Eye (tissue), 1 donor: ENCODE measurements around the gene SEC14L2.
"Not testable (repeated sequence)": the region's sequence is repeated elsewhere in the genome, so short reads cannot be mapped to it uniquely, and the experiment has no call there.

Experiments
- DNase-seq: peaks from one replicate; pipeline ENCODE4 v3.0.0-alpha.2; 2015

Gene SEC14L2

GRCh38 chr22:30380011-30380410 is 16.8 kb upstream of the SEC14L2 start:
- no peak for DNase-seq

GRCh38 chr22:30381264-30381663 is 15.6 kb upstream of the SEC14L2 start:
- DNase-seq, result no peak

GRCh38 chr22:30382340-30382739 is 14.5 kb upstream of the SEC14L2 start:
- no peak for DNase-seq

- DNase-seq, result no peak
Measured at GRCh38 chr22:30383061-30383460, 13.8 kb upstream of the SEC14L2 start.

- no peak for DNase-seq
Measured at GRCh38 chr22:30385942-30386341, 10.9 kb upstream of the SEC14L2 start.

GRCh38 chr22:30386608-30386959 is 10.2 kb upstream of the SEC14L2 start:
- DNase-seq, result no peak

- DNase-seq, result peak; percentile 95
Measured at GRCh38 chr22:30386960-30387827, 9.6 kb upstream of the SEC14L2 start, which contains the start of gene RNF215. TSS of gene RNF215 (minus strand) at chr22:30387411. CDS start at chr22:30387313, 98 bp downstream.

- DNase-seq, result peak; percentile 74
Measured at GRCh38 chr22:30390974-30391691, 5.7 kb upstream of the SEC14L2 start.

GRCh38 chr22:30392661-30393321 is 4.0 kb upstream of the SEC14L2 start:
- peak; percentile 53 for DNase-seq

GRCh38 chr22:30393322-30393680 is 3.5 kb upstream of the SEC14L2 start:
- DNase-seq, result no peak

- DNase-seq, result no peak
Measured at GRCh38 chr22:30393885-30394284, 2.9 kb upstream of the SEC14L2 start.

GRCh38 chr22:30397656-30398635 is 1.1 kb downstream of the SEC14L2 start:
- DNase-seq, result no peak

GRCh38 chr22:30398685-30399680 is 2.2 kb downstream of the SEC14L2 start:
- no peak for DNase-seq

- DNase-seq, result no peak
Measured at GRCh38 chr22:30399718-30400117, 2.9 kb downstream of the SEC14L2 start.

- no peak for DNase-seq
Measured at GRCh38 chr22:30400159-30400558, 3.3 kb downstream of the SEC14L2 start.

GRCh38 chr22:30401024-30401423 is 4.2 kb downstream of the SEC14L2 start:
- DNase-seq, result not testable (repeated sequence)

- no peak for DNase-seq
Measured at GRCh38 chr22:30402028-30402765, 5.4 kb downstream of the SEC14L2 start.

GRCh38 chr22:30402766-30403104 is 5.9 kb downstream of the SEC14L2 start:
- DNase-seq, result not testable (repeated sequence)

- DNase-seq, result no peak
Measured at GRCh38 chr22:30404307-30404706, 7.5 kb downstream of the SEC14L2 start.

- DNase-seq, result no peak
Measured at GRCh38 chr22:30405731-30406130, 8.9 kb downstream of the SEC14L2 start.
